HG03432 (cell line): ENCODE results near the gene S100A11.

Experiments used
- ATAC-seq: cut with Tn5 transposase; IDR thresholded peaks from one replicate; pipeline ENCODE4 v1.9.1; 2021; ENCODE audit warnings: mild to moderate bottlenecking, moderate library complexity; ENCODE audit not compliant: unreplicated experiment

Gene S100A11

DNA sequence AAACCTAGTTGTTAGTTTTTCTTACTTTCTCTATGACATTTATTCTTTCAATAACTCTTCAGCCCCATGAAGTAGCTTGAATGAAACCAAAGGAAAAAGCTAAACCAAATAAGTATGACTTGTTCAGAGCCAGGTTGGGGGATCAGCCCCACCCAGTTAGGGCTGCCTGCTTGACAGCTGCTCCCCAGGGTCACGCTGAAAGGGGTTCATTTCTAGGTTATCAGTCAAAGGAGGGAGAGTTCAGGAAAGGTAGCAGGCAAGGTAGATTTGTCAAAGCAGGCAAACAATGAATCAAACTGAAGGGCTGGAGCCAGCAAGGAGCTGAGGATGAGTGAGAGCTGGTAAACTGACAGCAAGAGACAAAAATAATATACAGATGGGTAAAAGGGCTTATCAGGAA lies 3.1 kb upstream of the S100A11 start:
- no peak for ATAC-seq

DNA sequence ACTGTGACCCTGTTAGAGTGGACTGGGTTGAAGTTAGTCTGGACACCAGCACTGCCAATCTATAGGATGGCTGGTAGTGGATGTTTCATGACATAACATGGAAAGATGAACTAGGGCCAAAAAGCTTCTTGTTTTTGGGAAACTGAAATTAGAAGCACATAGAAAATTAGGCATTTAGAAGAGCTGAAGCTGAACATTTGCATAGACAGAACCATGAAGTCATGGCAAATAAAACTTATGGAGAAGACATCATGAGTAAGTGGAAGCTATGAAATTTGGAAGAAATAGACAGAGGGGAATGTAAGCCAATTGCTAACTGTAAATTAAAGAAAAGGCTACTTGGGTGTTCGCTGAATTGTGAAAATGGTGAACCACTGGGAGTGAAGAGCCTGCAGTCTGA lies 2.7 kb upstream of the S100A11 start:
- ATAC-seq, result no peak

DNA sequence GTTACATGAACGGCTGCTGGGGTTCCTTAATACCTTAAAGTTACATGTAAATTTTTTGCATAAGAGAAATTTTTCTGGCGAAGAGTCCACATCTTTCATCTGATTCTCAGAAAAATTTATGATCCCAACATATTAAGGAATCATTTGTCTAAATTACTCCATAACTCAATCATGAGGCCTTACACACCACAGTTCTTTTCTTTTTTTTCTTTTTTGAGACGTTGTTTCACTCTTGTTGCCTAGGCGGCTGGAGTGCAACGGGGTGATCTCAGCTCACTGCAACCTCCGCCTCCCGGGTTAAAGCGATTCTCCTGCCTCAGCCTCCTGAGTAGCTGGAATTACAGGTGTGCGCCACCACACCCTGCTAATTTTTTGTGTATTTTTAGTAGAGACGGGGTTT lies 2.1 kb upstream of the S100A11 start:
- ATAC-seq, result no peak

GRCh38 chr1:152035539-152036266 lies 1.1 kb downstream of the S100A11 start:
- no peak for ATAC-seq

- peak; percentile 55 for ATAC-seq
Measured at GRCh38 chr1:152034654-152035538, 1.9 kb downstream of the S100A11 start.

DNA sequence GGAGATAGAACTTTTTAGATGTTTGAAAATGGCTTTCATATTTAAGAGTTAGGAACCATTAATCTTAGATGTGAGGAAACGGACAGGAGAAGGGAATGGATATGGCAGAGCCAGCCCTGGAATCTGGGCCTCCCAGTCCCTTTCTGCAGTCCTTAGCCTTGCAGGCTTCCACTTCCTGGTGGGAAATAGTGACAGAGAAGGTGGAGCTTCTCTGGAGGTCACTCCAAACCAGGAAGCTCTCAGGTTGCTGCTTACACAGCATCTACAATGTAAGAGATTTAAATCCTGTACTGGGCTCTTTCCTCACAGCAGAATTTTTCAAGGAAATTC lies 2.5 kb downstream of the S100A11 start:
- peak; percentile 18 for ATAC-seq

- ATAC-seq, result no peak
Measured at GRCh38 chr1:152029929-152030211, 6.9 kb downstream of the S100A11 start.

DNA sequence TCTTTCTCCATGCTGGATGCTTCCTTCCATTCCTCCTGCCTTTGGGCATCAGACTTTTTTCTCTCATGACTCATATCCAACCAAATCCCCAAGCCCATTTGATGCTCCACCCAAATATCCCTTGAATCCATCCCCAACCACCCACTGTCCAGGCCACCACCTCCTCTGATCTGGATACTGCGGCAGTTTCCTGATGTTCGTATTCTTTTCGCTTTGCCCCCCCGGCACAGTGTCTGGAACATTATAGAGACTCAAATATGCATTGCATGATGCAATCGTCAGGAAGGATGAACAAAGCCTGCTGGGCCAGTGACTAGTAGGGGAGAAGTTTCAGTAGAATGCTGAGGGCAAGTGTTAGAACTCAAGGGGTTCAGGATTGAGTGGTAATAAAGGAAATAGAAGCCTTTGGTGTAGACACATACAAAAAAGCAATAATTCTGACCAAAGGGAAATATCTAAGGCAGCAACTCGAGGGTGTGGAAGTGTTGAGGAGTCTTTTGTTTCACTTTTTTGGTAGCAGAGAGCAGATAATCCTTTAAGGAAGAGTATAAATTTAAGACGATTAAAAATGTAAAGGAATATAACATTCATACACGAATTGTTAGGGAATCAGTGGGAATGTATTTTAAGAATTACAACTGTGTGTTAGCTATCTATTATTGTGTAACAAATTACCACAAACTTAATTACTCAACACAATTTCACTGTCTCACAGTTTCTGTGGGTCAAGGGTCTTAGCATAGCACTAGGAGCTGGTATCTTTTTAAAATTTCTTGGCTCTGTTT lies 7.5 kb downstream of the S100A11 start:
- ATAC-seq, result no peak

GRCh38 chr1:152026895-152027294 lies 9.9 kb downstream of the S100A11 start:
- no peak for ATAC-seq

DNA sequence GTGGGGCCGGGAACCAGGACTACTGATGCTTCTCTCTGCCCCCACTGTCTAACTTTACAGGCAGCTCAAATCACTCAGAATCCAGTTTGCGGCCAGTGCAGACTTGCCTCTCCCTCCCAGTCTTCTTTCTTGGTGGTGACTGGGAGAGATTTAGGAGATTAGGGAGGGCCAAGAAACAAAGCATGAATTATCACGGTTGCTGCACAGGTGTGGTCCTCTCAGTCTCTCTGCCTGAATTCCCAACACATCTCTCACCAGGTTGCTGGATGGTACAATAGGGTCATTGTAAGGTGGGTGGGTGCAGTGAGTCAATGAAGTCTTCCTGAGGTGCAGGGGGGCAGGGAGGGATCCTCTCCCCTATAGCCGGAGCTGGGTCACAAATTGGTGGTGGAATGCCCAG lies 12.6 kb downstream of the S100A11 start:
- ATAC-seq, result no peak

DNA sequence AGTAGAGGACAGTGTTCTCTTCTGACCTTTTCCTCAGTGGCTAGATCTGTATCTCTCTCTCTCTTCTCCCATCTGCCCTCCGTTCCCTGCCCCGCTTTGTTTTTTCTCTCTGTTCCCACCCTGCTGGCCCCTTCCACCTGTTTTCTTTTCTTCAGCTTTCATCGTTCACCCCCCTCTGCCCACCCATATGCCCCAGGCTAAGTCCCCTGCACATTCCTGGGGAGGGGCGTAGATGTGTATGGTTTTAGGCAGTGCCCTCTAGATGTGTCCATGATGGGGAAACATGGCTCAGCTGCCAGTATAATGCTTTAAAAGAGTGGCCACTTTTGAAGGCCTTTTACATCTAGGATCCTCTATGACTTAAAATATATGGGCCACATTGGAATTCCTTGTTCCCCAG lies 13.6 kb downstream of the S100A11 start:
- ATAC-seq, result no peak

DNA sequence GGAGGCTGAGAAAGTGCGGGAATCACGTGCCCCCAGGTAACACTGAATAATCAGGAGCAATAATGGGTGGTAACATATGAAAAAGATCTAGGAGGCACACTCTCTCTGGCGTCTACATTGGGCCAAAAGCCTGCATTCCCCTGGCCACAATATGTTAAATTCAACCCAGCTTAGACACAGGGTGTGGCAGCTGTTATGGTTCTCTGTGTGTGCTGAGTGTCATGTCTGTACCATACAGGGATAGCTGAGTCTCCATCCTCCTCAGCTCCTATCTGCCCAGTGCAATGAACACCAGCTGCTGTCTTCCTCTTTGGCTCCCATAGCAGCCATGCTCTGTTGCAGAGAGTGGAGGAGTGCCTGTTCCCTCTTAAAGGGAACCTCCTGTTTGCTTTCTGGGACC lies 14.3 kb downstream of the S100A11 start:
- no peak for ATAC-seq

DNA sequence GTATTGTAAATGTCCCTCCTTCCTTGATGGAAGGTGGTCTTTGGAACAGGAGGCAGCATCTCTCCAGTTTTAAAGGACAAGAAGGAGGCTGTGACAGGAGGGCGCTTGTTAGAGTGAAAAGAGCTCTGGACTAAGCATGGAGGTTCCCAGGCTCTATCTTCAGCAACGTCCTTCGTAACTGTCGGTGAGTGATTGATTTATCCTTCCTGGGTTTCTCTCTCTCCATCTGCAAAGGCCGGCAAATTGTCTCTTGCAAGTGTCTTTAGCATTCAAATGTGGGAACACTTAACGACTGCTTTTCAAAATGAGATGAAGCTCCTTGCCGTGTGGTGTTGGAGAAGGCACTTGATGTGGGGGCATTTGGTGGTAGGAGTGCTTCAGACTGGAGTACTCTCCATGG lies 15.2 kb downstream of the S100A11 start:
- no peak for ATAC-seq

GRCh38 chr1:152020849-152021248 lies 16.0 kb downstream of the S100A11 start:
- no peak for ATAC-seq

- no peak for ATAC-seq
Measured at GRCh38 chr1:152018537-152018936, 18.3 kb downstream of the S100A11 start.

DNA sequence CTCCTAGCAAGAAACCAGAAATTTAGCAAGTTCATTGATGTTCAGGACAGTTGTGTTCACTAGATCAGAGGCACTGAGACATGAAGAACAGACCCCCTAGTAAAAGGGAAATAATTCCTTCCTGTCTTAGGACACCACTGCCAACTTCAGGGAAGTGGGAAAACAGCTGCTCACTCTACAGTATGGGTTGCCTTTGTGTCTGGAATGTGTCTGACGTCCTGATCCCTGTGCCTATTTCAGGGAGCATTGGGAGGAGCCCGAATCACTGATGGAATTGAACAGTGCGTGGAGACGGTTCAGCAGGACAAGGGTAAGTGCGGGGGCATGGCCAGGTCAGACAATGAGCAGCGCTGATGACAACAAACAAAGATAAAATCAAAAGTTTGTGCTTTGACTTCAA lies 21.0 kb downstream of the S100A11 start:
- ATAC-seq, result no peak

DNA sequence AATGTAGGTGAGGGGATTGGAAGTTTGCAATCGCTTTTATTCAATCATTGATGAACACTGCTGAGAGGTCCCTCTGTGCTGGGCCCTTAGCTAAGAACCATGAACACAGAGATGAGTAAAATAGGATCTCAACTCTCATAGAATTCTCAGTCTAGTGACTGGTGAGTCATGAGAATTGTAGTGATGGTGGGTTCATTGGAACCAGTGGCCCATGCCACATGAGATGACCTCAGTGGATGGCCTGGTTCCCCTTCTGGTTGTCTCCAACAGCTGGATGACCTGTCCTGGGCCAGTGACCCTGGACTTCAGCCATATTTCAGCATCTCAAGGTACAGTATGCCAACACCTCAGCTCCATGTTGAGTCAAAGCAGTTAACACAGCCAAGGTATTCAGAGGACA lies 21.9 kb downstream of the S100A11 start:
- no peak for ATAC-seq

DNA sequence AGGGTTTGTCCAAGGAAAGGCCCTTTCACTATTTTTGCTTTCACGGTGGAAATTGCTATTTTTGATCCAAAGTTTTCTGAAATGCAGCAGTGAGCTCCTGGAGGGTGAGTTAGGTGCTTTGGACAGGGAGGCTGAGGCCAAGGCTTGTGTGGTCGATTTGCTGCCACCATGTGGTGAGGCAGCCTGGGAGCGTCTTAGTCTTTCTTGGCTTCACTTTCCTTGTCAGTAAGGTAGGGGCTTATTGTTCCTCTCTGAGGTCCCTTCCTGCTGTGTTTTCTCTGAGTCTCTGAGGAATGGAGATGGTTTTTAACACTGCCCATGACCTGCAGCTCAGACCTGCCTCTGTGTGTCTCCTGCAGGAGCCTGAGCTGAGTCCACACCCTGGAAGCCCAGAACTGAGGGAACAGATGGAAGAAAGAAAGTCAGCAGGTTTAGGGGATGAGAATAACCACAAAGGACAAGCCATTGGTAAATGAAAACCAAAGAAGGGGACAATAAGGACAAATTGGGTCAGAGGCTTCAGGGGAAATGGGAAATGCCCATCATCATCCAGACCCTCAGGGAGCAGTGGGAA lies 23.1 kb downstream of the S100A11 start:
- no peak for ATAC-seq

- ATAC-seq, result no peak
Measured at GRCh38 chr1:152009691-152010090, 27.1 kb downstream of the S100A11 start.

DNA sequence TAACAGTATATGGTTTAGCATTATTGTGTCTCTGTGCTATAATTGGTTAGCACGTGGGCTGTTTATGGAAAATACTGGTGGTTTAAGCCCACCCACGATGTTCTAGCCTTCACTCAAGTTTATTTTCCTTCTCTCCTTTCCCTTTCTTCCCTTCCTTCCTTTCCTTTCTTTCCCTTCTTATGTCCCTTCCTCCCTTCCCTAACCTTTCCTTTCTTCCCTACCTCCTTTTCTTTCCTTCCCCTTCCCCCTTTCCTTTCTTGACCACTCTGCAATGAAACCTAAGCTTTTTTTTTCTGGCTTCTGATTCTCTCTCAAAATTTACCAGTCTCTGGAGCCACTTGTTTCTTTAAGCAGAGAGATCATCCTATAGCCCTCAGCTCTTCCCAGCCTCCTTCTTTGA lies 29.8 kb downstream of the S100A11 start:
- ATAC-seq, result no peak

DNA sequence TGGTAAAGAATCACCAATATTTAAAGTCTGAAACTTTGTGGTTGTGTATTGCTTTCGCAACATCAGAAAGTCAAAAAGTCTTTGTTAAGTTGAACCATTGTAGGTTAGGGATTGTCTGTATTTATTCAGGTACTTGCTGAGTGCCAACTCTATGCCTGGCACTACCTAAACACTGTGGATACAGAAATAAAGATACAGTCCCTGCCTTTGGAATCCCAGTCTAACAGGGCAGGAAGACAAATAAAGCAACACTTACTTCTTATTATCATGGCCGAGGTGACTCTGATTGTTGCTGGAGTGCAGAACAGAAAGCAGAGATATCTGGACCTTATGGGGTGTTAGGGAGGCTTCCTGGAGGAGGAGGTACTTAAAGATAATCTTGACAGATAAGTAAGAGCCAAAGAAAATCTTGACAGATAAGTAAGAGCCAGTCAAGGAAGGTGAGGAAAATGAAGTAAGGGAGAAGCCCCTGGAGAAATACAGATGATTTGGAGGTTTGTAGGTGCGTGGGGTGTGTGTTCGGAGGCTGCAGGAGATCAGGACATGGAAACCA lies 31.4 kb downstream of the S100A11 start:
- no peak for ATAC-seq
